H1 (cell line): Measurements from ENCODE around the gene SPATA33. TPM values are rescaled to one million over a fixed set of nuclear protein-coding genes. Genes with fewer than 3 reads are reported as not detected.
A peak's percentile ranks its signal among the peaks of the same experiment; 100 is the strongest.

Experiments used
- CTCF ChIA-PET: fragments of 300-600 bp; sonication (Branson Sonifier 250); formaldehyde crosslinking; loops from one replicate; lab custom pipeline; 2021; ENCODE audit not compliant: partially characterized antibody; lab: Charles Lee
- POLR2A ChIA-PET: fragments of 300-600 bp; sonication (Branson Sonifier 250); formaldehyde crosslinking; loops from one replicate; lab custom pipeline; 2021; ENCODE audit warnings: inconsistent platforms; ENCODE audit not compliant: partially characterized antibody; lab: Charles Lee
- DNase-seq, 2 experiments: peaks; one replicate each; pipeline versions ENCODE4 v3.0.0 to v3.0.0-alpha.2; 2010 to 2022; ENCODE audit warnings: low spot score in 2 of 2, low read depth in 1 of 2, mixed read lengths in 1 of 2
- FAIRE-seq: peaks from 2 replicates; lab custom pipeline; 2011; peaks lifted over from hg19 to GRCh38; lab: Jason Lieb, UNC
- H2AFZ ChIP-seq: 2 replicates; pipeline ENCODE4 v1.8.1; 2012; ENCODE audit warnings: low read length, inconsistent platforms
- H2AK5ac ChIP-seq: 2 replicates; pipeline ENCODE4 v1.6.1; 2013; ENCODE audit warnings: low read depth, low read length
- H2BK120ac ChIP-seq: replicated peaks from 2 replicates; pipeline ENCODE3; 2013; ENCODE audit warnings: low read depth, low read length, inconsistent platforms
- H2BK12ac ChIP-seq: 2 replicates; pipeline ENCODE4 v1.6.1; 2013; ENCODE audit warnings: low read depth, low read length
- H2BK15ac ChIP-seq: 2 replicates; pipeline ENCODE4 v1.6.1; 2013; ENCODE audit warnings: low read length
- H2BK20ac ChIP-seq: 2 replicates; pipeline ENCODE4 v1.6.1; 2013; ENCODE audit warnings: low read length
- H2BK5ac ChIP-seq: 2 replicates; pipeline ENCODE4 v1.6.1; 2013; ENCODE audit warnings: low read depth, low read length
- H3K14ac ChIP-seq: 2 replicates; pipeline ENCODE4 v1.6.1; 2013; ENCODE audit warnings: inconsistent platforms; ENCODE audit not compliant: insufficient read length
- H3K18ac ChIP-seq: 2 replicates; pipeline ENCODE4 v1.6.1; 2013; ENCODE audit warnings: low read length; ENCODE audit errors: extremely low read depth
- H3K23ac ChIP-seq: 2 replicates; pipeline ENCODE4 v1.6.1; 2013; ENCODE audit warnings: inconsistent platforms; ENCODE audit not compliant: insufficient read length
- H3K23me2 ChIP-seq: 2 replicates; pipeline ENCODE4 v1.6.1; 2013; ENCODE audit warnings: low read depth, low read length
- H3K27ac ChIP-seq: 2 replicates; pipeline ENCODE4 v1.6.1; 2011; ENCODE audit warnings: low read depth, low read length, inconsistent platforms
- H3K27me3 ChIP-seq, 4 experiments: replicated peaks in 1 of 4; 1 replicate in 1 of 4; 2 replicates in 3 of 4; pipeline versions ENCODE4 v1.6.1 to v1.8.1; 2011 to 2013; ENCODE audit warnings: low read length in 3 of 4, mild to moderate bottlenecking in 3 of 4, inconsistent platforms in 2 of 4, mixed read lengths in 2 of 4, moderate library complexity in 1 of 4; ENCODE audit not compliant: control insufficient read depth in 3 of 4, insufficient read depth in 3 of 4; ENCODE audit errors: extremely low read depth in 1 of 4
- H3K36me3 ChIP-seq, 4 experiments: 2 replicates each; pipeline versions ENCODE4 v1.6.1 to v1.8.1; 2011 to 2013; ENCODE audit warnings: mild to moderate bottlenecking in 4 of 4, low read length in 3 of 4, moderate library complexity in 2 of 4, control low read depth in 1 of 4, inconsistent platforms in 1 of 4; ENCODE audit not compliant: insufficient read depth in 4 of 4, control insufficient read depth in 2 of 4
- H3K4ac ChIP-seq: replicated peaks from 2 replicates; pipeline ENCODE3; 2013; ENCODE audit warnings: low read length, low read depth, mixed read lengths, inconsistent platforms; ENCODE audit not compliant: insufficient read length
- H3K4me1 ChIP-seq, 4 experiments: replicated peaks in 1 of 4; 1 replicate in 1 of 4; 2 replicates in 3 of 4; pipeline versions ENCODE4 v1.6.1 to v1.8.1; 2011 to 2013; ENCODE audit warnings: low read length in 3 of 4, inconsistent platforms in 2 of 4, mixed read lengths in 1 of 4; ENCODE audit not compliant: insufficient read depth in 4 of 4, control insufficient read depth in 3 of 4
- H3K4me2 ChIP-seq, 2 experiments: 2 replicates each; pipeline versions ENCODE4 v1.6.1 to v1.8.1; 2011 to 2013; ENCODE audit warnings: low read depth in 2 of 2, low read length in 2 of 2, control low read depth in 1 of 2, inconsistent platforms in 1 of 2, mild to moderate bottlenecking in 1 of 2; ENCODE audit not compliant: insufficient read depth in 1 of 2
- H3K4me3 ChIP-seq, 4 experiments: fragments of 200-600, 300-600 bp in 1 of 4; sonication (generic), shearing (Covaris generic), sonication (Bioruptor Twin) in 1 of 4; 2 replicates each; pipeline versions ENCODE4 v1.5.1 to v1.8.1; 2011 to 2016; ENCODE audit warnings: low read length in 4 of 4, low read depth in 3 of 4, control low read depth in 2 of 4, inconsistent platforms in 2 of 4, mild to moderate bottlenecking in 2 of 4, mixed read lengths in 1 of 4, moderate library complexity in 1 of 4; ENCODE audit not compliant: insufficient read depth in 2 of 4; ENCODE audit errors: extremely low read depth in 1 of 4
- H3K56ac ChIP-seq: replicated peaks from 2 replicates; pipeline ENCODE3; 2013; ENCODE audit warnings: low read depth, mild to moderate bottlenecking, mixed read lengths, low read length, inconsistent platforms; ENCODE audit not compliant: insufficient read length
- H3K79me1 ChIP-seq: 2 replicates; pipeline ENCODE4 v1.6.1; 2013; ENCODE audit warnings: low read depth, low read length, control low read depth
- H3K79me2 ChIP-seq, 2 experiments: 2 replicates each; pipeline versions ENCODE4 v1.6.1 to v1.8.1; 2012 to 2013; ENCODE audit warnings: low read length in 2 of 2, mild to moderate bottlenecking in 2 of 2, inconsistent platforms in 1 of 2; ENCODE audit not compliant: insufficient read depth in 2 of 2, control insufficient read depth in 1 of 2
- H3K9ac ChIP-seq, 4 experiments: replicated peaks in 1 of 4; 1 replicate in 1 of 4; 2 replicates in 3 of 4; pipeline versions ENCODE4 v1.6.1 to v1.8.1; 2011 to 2013; ENCODE audit warnings: low read depth in 3 of 4, low read length in 3 of 4, control low read depth in 2 of 4, mild to moderate bottlenecking in 2 of 4, moderate library complexity in 2 of 4, inconsistent platforms in 1 of 4; ENCODE audit errors: extremely low read depth in 1 of 4
- H3K9me3 ChIP-seq, 2 experiments: 2 replicates each; pipeline versions ENCODE4 v1.6.1 to v1.8.1; 2012 to 2013; ENCODE audit warnings: mild to moderate bottlenecking in 2 of 2, moderate library complexity in 2 of 2, control low read depth in 1 of 2, inconsistent platforms in 1 of 2, low read depth in 1 of 2, low read length in 1 of 2, mixed read lengths in 1 of 2; ENCODE audit not compliant: insufficient read depth in 2 of 2
- H4K20me1 ChIP-seq, 2 experiments: replicated peaks in 1 of 2; 2 replicates each; pipeline versions ENCODE3 to v1.8.1; 2011 to 2013; ENCODE audit warnings: inconsistent platforms in 2 of 2, low read length in 2 of 2, mild to moderate bottlenecking in 1 of 2; ENCODE audit not compliant: insufficient read depth in 2 of 2, control insufficient read depth in 1 of 2
- H4K5ac ChIP-seq: 2 replicates; pipeline ENCODE4 v1.6.1; 2013; ENCODE audit warnings: low read length, low read depth, mixed read lengths, inconsistent platforms; ENCODE audit not compliant: insufficient read length
- H4K8ac ChIP-seq: 2 replicates; pipeline ENCODE4 v1.8.0; 2013; ENCODE audit warnings: mild to moderate bottlenecking, moderate library complexity, low read length, inconsistent platforms; ENCODE audit not compliant: insufficient read depth; ENCODE audit errors: extremely low read depth
- H4K91ac ChIP-seq: replicated peaks from 2 replicates; pipeline ENCODE3; 2013; ENCODE audit warnings: low read length, mixed read lengths, inconsistent platforms; ENCODE audit not compliant: insufficient read length
- ASH2L ChIP-seq: fragments of 200-600, 300-600 bp; sonication (generic); IDR thresholded peaks from one replicate; pipeline ENCODE4 v1.7.1; 2017; ENCODE audit warnings: low read length
- HDAC2 ChIP-seq, 2 experiments: fragments of 300-600 bp in 1 of 2; sonication (generic) in 1 of 2; IDR thresholded peaks; 2 replicates each; pipeline ENCODE4 v1.6.1; 2011 to 2012; ENCODE audit warnings: low read depth in 2 of 2, low read length in 2 of 2, mild to moderate bottlenecking in 2 of 2, moderate library complexity in 2 of 2, borderline replicate concordance in 1 of 2, inconsistent platforms in 1 of 2
- RFX5 ChIP-seq: IDR thresholded peaks from 2 replicates; pipeline ENCODE4 v1.6.1; 2011; ENCODE audit warnings: low read depth, low read length, improper control_type of control experiment, borderline replicate concordance
- SP4 ChIP-seq: IDR thresholded peaks from 2 replicates; pipeline ENCODE4 v1.6.1; 2012; ENCODE audit warnings: low read length, inconsistent platforms
- WGBS, 2 experiments: shearing (Covaris generic) in 1 of 2; methylation state at CpG; one replicate each; pipeline versions ENCODE4 v1.1.6 to v1.1.7; 2013 to 2015; ENCODE audit warnings: low lambda C conversion rate in 2 of 2, mixed read lengths in 2 of 2, inconsistent platforms in 1 of 2, low coverage in 1 of 2, missing lambda C conversion rate in 1 of 2; ENCODE audit not compliant: insufficient replicate concordance in 2 of 2, insufficient coverage in 1 of 2, insufficient read length in 1 of 2; ENCODE audit errors: extremely low coverage in 1 of 2, missing lambda C conversion rate in 1 of 2; 5-methylcytosine and 5-hydroxymethylcytosine counted together
- polyA plus RNA-seq, 7 experiments: library from polyadenylated mRNA; depleted of rRNA in 3 of 7; stranded (reverse) in 5 of 7; unstranded in 2 of 7; fragments of >200 nt in 5 of 7; fragments of 200-250 nt in 2 of 7; gene quantifications; 1 replicate in 5 of 7; 2 replicates in 1 of 7; 4 replicates in 1 of 7; pipeline versions ENCODE4 v1.2.1 to v1.2.3, GENCODE V29; 2011 to 2013; ENCODE audit warnings: missing spikeins in 2 of 7, mixed read lengths in 2 of 7
- total RNA-seq: library from RNA; stranded (reverse); fragmentation: NEBNext Ultra II Directional; extraction: Animal tissue kit (Norgen Biotek cat#: 25700); gene quantifications from 2 replicates; pipeline ENCODE4 v1.2.1, GENCODE V29; 2021

Gene SPATA33
- total and polyA plus RNA-seq, 2 of the 8 experiments (the other 6 are each of a cell fraction or from before 2014, with no cell fraction given) = 5.4 to 16.9 TPM

DNA sequence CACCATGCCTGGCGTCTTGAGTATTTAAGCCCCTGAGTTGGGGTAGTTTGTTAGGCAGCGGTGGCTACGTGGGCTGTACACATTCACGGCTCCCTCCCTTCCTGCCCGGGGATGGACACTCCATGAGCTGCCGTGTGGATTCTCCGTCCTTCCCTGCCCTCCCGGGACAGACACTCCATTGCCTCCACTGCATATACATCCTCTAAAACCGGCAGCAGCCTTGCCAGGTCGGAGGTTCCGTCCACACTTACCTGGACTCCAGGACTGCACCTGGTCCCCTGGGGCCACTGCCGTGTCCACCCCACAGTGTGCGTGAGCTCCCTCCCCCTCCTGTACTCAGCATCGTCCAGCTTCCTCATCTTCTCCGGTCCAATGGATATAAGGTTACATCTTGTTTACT is 47.4 kb downstream of the SPATA33 start:
- H2BK12ac ChIP-seq = peak overlapping the region; percentile 71; the same call in 1 of the 2 replicates
- no peak overlapping the region for H3K4me2 ChIP-seq
- peaks cover 0 to 9% of the 10 kb centered on the region in 2 experiments for H4K20me1 ChIP-seq
- no peak overlapping the region for H3K14ac ChIP-seq
- H2AK5ac ChIP-seq = no peak overlapping the region; the same call in 1 of the 2 replicates
- no peak overlapping the region for H2BK120ac ChIP-seq
- no peak overlapping the region for H3K9ac ChIP-seq
- no peak overlapping the region for H2BK5ac ChIP-seq
- H3K4ac ChIP-seq = no peak overlapping the region
- H3K27ac ChIP-seq = no peak overlapping the region
- no peak for FAIRE-seq
- no peak overlapping the region for H3K4me3 ChIP-seq
- no peak overlapping the region for H3K18ac ChIP-seq
- H3K36me3 ChIP-seq = no peaks in the 10 kb centered on the region
- H4K5ac ChIP-seq = no peak overlapping the region
- no peaks in the 10 kb centered on the region for H3K79me2 ChIP-seq
- H3K23ac ChIP-seq = no peak overlapping the region
- WGBS, 2 experiments = 93% methylated on average over 15 of the region's 15 CpGs; no CpG with 5 or more reads in 1 of the 2 experiments
- H3K9me3 ChIP-seq = no peaks in the 10 kb centered on the region
- POLR2A ChIA-PET = interaction anchor here (0.6 to 16.7 kb wide), 7 partner anchors 9 to 314 kb away, joined by 3 to 193 read pairs (median 4); partner anchors contain the start of genes DBNDD1 and VPS9D1
- H3K4me1 ChIP-seq = peaks cover 0 to 22% (median 13%) of the 10 kb centered on the region in 4 experiments; a peak in 6 of 7 replicates
- no peak overlapping the region; the same call in 1 of the 2 replicates for H4K8ac ChIP-seq
- H2BK15ac ChIP-seq = peak overlapping the region; percentile 21
- H3K23me2 ChIP-seq = peaks cover 11% of the 10 kb centered on the region; the same call in 1 of the 2 replicates
- no peaks in the 10 kb centered on the region for H3K79me1 ChIP-seq
- TF ChIP-seq RFX5 = no peak
- TF ChIP-seq HDAC2 (IDR thresholded peaks at IDR 0.05; ENCODE audit: borderline replicate concordance in 1 of 2, low read depth in 2 of 2, low read length in 2 of 2) = no peak
- no peak for TF ChIP-seq SP4
- no peak for TF ChIP-seq ASH2L
- TF ChIP-seq, all 59 proteins: peak for 0
- DNase-seq = no peak
- Histone ChIP-seq H3K56ac (no peak overlapping the region), H2BK20ac (no peak overlapping the region), H4K91ac (no peak overlapping the region), H3K27me3 (peaks cover 0 to 9% (median 2%) of the 10 kb centered on the region in 4 experiments; a peak in 3 of 7 replicates), H2AFZ (no peak overlapping the region)
- CTCF ChIA-PET = interaction anchor here (0.6 to 7.2 kb wide), 18 partner anchors 9 to 987 kb away, joined by 3 to 69 read pairs (median 4); partner anchors contain the start of gene VPS9D1
